T-helper 2 cell (primary cell): ENCODE data around the gene RPL38.

Experiments used
- DNase-seq, 5 experiments: peaks; one replicate each; pipeline versions ENCODE4 v3.0.0 to v3.0.0-alpha.2; 2012 to 2022

The RPL38 gene

GRCh38 chr17:74227271-74228080 is 24.0 kb downstream of the RPL38 start:
- DNase-seq = no peak

DNA sequence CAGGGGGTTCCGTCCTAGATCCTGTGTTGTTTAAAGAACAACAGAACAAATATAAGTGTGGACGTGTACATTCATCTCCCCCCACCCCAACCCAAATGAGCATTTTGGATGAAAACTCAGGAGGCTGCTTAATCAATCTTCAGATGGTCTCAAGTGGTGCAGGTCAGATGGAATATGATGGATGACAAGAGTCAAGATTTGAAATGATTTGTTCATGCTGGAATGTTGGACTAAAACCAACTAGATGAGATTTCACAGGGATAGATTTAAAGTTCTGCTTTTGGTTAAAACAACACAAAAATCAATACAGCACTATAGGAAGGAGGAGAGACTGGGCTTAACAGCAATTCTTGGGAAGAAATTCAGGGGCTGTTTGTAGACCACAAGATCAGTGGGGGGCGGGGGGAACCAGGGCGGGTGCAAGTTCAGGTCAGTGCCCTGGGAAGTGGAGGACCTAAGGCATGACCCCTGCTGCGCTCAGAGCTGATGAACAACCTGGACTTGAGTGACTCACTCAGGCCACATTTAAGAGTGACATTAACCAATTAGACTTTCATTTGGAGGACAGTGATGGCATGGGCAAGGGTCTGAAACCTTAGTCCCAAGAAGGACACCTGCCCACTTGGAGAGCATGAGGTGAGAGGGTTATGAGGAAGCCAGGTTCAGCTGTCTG is 25.0 kb downstream of the RPL38 start:
- DNase-seq = no peak

- DNase-seq = no peak
Observed at GRCh38 chr17:74230896-74231295, 27.4 kb downstream of the RPL38 start.

- no peak for DNase-seq
Observed at GRCh38 chr17:74231928-74232907, 28.7 kb downstream of the RPL38 start.

GRCh38 chr17:74233937-74234336 is 30.5 kb downstream of the RPL38 start:
- no peak for DNase-seq

- DNase-seq = no peak
Observed at GRCh38 chr17:74234486-74234885, 31.0 kb downstream of the RPL38 start.

- DNase-seq = no peak
Observed at GRCh38 chr17:74235040-74235581, 31.6 kb downstream of the RPL38 start.

DNA sequence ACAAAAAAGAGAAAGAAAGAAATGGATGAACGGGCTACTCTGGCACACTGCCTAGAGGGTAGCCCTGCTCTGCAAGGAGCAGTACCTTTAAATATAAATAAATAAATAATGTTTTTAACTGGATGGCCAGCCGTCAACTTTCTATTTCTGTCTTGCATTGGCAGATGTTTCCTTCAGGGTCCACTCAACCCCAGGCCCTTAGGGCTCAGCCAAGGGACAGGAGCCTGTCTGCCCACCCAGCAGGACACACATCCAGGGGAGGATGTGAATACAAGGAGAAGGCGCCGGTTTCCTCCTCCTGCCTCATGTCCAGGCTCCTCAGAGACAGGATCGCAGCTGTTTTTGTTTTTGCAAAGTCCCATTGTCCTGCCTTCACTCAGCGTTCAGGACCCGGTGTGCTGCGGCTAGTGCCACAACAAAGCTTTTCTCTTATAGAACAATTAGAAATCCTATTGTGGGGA is 32.5 kb downstream of the RPL38 start:
- no peak for DNase-seq

DNA sequence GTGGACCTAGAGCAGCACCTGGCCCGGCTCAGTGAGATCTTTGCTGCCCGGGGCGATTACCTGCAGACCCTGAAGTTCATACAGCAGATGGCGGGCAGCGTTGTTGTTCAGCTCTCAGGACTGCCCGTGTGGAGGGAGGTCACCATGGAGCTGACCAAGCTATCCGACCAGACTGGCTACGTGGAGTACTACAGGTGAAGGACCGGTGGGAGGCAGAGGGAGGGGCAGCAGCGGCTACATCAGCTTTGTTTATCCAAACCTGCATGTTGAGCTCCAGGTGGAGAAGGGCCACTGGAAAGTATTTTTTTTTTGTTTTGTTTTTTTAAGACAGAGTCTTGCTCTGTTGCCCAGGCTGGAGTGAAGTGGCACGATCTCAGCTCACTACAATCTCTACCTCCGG is 33.8 kb downstream of the RPL38 start:
- no peak for DNase-seq

GRCh38 chr17:74239172-74239571 is 35.7 kb downstream of the RPL38 start:
- DNase-seq = no peak

GRCh38 chr17:74240618-74241205 is 37.2 kb downstream of the RPL38 start:
- no peak for DNase-seq

- no peak for DNase-seq
Observed at GRCh38 chr17:74241431-74241830, 38.0 kb downstream of the RPL38 start.

DNA sequence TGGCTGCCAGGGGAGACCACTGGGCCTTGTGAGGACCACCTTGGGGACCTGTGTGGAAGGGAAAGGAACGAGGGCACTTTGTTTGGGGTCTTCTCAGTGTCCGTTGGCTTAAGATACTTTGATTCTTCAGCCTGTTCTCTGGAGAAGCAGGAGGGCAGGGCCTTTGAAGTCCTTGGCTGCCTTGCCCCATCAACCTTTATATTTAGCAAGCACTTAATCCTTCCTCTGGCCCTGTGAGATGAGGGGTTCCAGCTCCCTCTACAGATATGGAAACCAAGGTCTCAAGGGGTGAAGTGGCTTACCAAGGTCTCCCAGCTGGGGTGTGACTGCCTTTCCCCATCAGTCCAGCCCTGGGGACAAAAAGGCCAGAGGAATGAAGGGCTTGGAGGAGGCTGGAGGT is 38.4 kb downstream of the RPL38 start:
- DNase-seq = no peak

- DNase-seq = no peak
Observed at GRCh38 chr17:74243013-74243755, 39.7 kb downstream of the RPL38 start.

- no peak for DNase-seq
Observed at GRCh38 chr17:74244128-74244527, 40.6 kb downstream of the RPL38 start.

GRCh38 chr17:74244548-74244947 is 41.1 kb downstream of the RPL38 start:
- DNase-seq = no peak

DNA sequence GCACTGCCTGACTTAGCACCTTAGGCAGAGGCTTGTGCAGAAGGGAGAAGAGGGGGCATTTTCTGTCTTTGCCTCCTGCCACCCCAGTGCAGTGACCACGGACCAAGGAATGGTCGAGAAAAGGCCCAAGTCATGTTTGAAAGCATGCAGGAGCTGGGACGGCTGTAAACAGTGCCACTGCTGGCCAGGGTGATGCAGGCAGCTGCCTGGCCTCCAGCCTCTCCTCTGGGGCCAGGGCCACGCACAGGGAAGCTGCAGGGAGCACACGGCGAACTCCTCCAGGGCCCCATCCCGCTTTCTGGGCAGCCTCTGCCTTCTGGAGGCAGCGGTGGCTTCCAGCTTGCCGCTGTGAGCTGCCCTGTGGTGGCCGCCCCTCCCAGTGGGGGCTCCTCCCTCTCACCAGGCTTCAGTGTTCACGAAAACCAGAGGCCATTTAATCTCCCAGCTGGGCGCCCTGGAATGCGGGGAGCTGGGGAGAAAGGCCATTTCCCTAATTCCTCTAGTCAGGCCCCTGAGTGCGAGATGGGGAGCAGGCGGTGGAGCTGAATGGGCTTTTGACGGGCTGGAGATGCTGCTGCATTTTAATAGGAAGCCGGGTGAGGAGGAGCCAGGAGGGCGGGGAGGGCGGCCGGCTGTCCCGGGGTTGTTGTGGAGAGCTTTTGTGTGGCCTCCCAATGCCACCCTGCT is 41.8 kb downstream of the RPL38 start:
- no peak for DNase-seq

DNA sequence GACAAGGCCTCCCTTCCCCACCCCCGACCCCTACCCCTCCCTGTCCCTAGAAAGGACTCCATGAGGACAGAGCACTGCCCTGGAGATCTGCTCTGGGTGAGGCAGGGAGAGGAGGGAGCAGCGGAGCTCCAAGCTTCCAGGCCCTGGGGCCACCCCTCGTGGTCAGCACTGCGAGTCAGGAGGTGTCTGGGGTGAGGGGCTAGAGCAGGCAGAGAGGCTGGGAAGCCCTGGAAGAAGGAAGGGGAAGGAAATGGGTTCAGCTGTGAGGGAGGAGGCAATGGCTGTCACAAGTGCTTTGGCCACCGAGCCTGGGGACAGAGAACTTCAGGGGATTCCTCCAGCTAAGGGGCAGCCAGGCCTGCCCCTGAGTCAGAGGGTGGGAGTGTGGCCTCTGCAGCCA is 42.4 kb downstream of the RPL38 start:
- DNase-seq = no peak

DNA sequence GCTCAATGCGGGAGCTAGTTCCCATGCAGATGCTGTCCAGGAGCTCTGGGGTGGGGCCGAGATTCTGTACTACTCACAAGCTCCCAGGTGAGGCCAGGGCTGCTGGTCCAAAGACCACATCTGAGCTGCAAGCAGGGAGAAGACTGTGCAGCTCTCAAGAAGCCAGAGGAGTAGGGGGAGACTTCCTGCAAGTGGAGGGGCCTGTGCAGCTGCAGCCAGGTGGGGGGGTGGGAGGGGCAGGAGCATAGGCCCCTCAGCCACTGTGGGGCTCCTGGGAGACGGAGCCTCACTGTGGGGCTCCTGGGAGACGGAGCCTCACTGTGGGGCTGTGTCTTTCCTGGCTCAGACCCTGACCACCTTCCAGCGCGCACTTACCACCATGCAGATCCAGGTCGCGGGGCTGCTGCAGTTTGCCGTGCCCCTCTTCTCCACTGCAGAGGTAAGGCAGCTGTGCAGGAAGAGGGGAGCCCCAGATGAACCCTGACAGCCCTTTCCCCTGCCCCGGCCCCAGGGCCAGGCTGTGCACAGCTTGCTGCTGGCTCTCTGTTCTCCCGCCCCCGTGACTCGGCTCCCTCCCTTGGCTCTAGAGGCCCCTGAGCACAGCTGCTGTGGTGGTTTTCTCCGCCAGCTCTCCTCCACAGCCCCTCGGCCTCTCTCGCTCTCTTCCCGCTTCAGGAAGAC is 46.3 kb downstream of the RPL38 start:
- DNase-seq = no peak

DNA sequence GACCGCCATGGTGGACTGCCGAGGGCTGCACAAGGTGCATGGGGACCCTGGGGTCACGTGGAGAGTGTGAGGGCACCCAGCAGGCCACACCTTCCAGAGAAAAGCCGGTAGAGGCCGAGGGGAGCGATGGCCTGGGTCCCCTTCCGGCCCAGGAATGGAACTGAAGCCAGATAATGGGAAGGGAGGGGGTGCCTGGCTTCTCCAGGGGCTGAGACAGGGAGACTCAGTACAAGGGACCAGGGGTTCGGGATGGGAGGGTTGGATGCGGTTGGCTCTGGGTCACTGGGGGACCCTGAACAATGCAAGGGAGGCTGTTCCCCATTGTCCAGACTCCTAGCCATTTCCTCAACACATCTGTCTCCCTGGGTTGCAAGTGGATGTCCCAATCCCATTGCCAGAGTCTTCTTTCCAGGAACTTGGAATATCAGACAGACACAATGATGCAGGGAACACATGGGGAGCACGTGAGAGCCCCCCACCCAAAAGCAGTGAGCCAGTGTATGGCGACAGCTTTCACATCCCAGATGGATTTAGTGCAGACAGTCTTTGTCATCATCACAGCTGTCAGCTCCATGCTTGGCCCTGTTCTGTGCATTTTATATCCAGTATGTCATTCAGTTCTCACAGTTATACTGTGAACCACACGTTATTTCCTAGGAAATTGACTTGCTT is 47.0 kb downstream of the RPL38 start:
- no peak for DNase-seq
